Effector CD4-positive, alpha-beta T cell (primary cell): ENCODE results near the gene WBP2.

ENCODE experiments used
- DNase-seq: peaks from one replicate; pipeline ENCODE4 v3.0.0-alpha.2; 2020

The WBP2 gene

GRCh38 chr17:75826561-75827307 is 28.4 kb downstream of the WBP2 start:
- DNase-seq: no peak

GRCh38 chr17:75825748-75826370 is 29.3 kb downstream of the WBP2 start:
- no peak for DNase-seq

- DNase-seq: no peak
Observed at GRCh38 chr17:75825149-75825552, 30.0 kb downstream of the WBP2 start.

- DNase-seq: no peak
Observed at GRCh38 chr17:75824666-75825065, 30.5 kb downstream of the WBP2 start.

- no peak for DNase-seq
Observed at GRCh38 chr17:75824050-75824552, 31.0 kb downstream of the WBP2 start.

- no peak for DNase-seq
Observed at GRCh38 chr17:75823257-75824041, 31.7 kb downstream of the WBP2 start.

GRCh38 chr17:75822800-75823166 is 32.4 kb downstream of the WBP2 start:
- no peak for DNase-seq

- DNase-seq: no peak
Observed at GRCh38 chr17:75822119-75822799, 32.9 kb downstream of the WBP2 start.

- DNase-seq: no peak
Observed at GRCh38 chr17:75821552-75821951, 33.6 kb downstream of the WBP2 start.

- no peak for DNase-seq
Observed at GRCh38 chr17:75820094-75821080, 34.7 kb downstream of the WBP2 start.

- no peak for DNase-seq
Observed at GRCh38 chr17:75819678-75820077, 35.5 kb downstream of the WBP2 start.

- no peak for DNase-seq
Observed at GRCh38 chr17:75819116-75819515, 36.0 kb downstream of the WBP2 start.

- DNase-seq: no peak
Observed at GRCh38 chr17:75818326-75818885, 36.7 kb downstream of the WBP2 start.

- DNase-seq: no peak
Observed at GRCh38 chr17:75817571-75817970, 37.6 kb downstream of the WBP2 start.

GRCh38 chr17:75816693-75817092 is 38.4 kb downstream of the WBP2 start:
- DNase-seq: no peak

GRCh38 chr17:75815399-75815798 is 39.7 kb downstream of the WBP2 start:
- DNase-seq: no peak

- DNase-seq: no peak
Observed at GRCh38 chr17:75814900-75815373, 40.2 kb downstream of the WBP2 start.

- no peak for DNase-seq
Observed at GRCh38 chr17:75814021-75814395, 41.1 kb downstream of the WBP2 start.

- no peak for DNase-seq
Observed at GRCh38 chr17:75813081-75814020, 41.8 kb downstream of the WBP2 start.
